Measurements from ENCODE around the gene LOXL1. TPM values are rescaled to one million over a fixed set of nuclear protein-coding genes. Genes with fewer than 3 reads are reported as not detected.

The LOXL1 gene
- total and polyA plus RNA-seq, 2 of the 4 experiments (the other 2 are of a cell fraction) = 148 to 332 TPM

DNA sequence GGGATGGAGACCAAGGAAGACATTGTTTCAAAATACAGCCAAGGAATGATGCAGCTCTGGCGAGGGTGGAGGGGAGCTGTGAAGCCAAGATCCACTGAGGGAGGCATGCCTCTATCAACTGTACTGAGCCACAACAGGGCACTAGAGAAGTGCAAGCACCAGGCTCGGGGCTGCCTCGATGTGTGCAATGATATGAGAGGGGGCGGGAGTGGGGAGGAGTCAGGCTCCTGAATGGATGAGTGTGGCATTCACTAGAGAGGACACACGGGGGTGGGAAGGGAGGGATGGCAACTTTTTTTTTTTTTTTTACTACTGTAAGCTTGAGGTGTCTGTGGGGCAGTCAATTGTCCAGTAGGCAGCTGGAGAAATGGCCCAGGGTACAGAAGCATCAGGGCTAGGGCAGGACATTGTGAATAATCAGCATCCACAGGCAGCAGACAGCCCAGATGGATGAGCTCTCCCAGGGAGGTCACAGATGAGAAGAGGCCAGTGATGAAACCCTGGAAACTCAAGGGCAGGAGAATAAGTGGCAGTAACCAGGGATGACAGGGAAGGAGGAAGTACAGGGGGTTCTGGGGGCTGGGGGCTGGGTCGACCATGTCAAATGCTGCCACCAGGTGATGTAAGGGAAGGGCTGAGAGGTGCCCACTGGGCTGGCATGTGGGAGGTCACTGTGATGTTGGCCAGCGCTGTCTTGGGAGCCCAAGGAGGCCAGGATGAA, 60.0 kb downstream of the LOXL1 start:
- ChIA-PET POLR2A (ENCODE audit: unreplicated experiment) (no interaction called here), CTCF (interaction anchor here (0.7 kb wide), 1 partner anchor 8 kb away, joined by 3 read pairs; the partner anchor contains the start of gene PML)
- H3K18ac ChIP-seq (ENCODE audit: low read depth, low read length) = no peak overlapping the region
- H4K91ac ChIP-seq (ENCODE audit: insufficient read depth, low read depth, low read length) = no peak overlapping the region
- intact Hi-C loops (cut with micrococcal nuclease) = no loop called here
- H3K56ac ChIP-seq (ENCODE audit: extremely low read depth, insufficient read depth, low read length) = no peak overlapping the region
- 48% methylated on average over 5 of the region's 7 CpGs; no CpG with 5 or more reads in 1 of the 2 experiments for WGBS, 2 experiments (ENCODE audit: extremely low coverage in 2 of 2, insufficient read length in 1 of 2)
- H3K14ac ChIP-seq (replicated peaks; ENCODE audit: low read depth, low read length) = 0 out of 2 replicates have a peak overlapping the region, but pooled peaks have one; percentile 16
- H3K9ac ChIP-seq (ENCODE audit: low read depth, low read length) = no peak overlapping the region
- no peak for ATAC-seq (ENCODE audit: low read depth)
- H3K9me1 ChIP-seq (ENCODE audit: insufficient read depth, low read length) = peaks cover 50% of the 10 kb centered on the region
- no peak for DNase-seq
- H3K9me3 ChIP-seq (ENCODE audit: control insufficient read depth, insufficient read depth, low read length) = no peaks in the 10 kb centered on the region
- H3K27ac ChIP-seq (ENCODE audit: insufficient read depth, low read length) = no peak overlapping the region
- peak overlapping the region; percentile 32 for H2AK9ac ChIP-seq (replicated peaks; ENCODE audit: low read depth, low read length, poor library complexity)
- dilution Hi-C loops (cut with HindIII; ENCODE audit: low sequenced_read_pairs, unreplicated experiment) = no loop called here
- TF ChIP-seq MXI1 (IDR thresholded peaks at IDR 0.05; ENCODE audit: borderline replicate concordance, low read depth, low read length) (no peak), ELK1 (IDR thresholded peaks at IDR 0.05; ENCODE audit: borderline replicate concordance, low read depth, low read length) (no peak), RCOR1 (IDR thresholded peaks at IDR 0.05; ENCODE audit: insufficient replicate concordance, low read length) (no peak), BHLHE40 (IDR thresholded peaks at IDR 0.05; ENCODE audit: low read depth, low read length) (no peak), SMC3 (IDR thresholded peaks at IDR 0.05; ENCODE audit: low read depth, low read length) (no peak), POLR2A (IDR thresholded peaks at IDR 0.05; ENCODE audit: low read depth, low read length) (no peak), RFX5 (IDR thresholded peaks at IDR 0.05; ENCODE audit: low read depth, low read length) (no peak), MAFK (IDR thresholded peaks at IDR 0.05; ENCODE audit: low read depth, low read length) (no peak), MAZ (IDR thresholded peaks at IDR 0.05; ENCODE audit: borderline replicate concordance, low read depth, low read length) (no peak), CEBPB (IDR thresholded peaks at IDR 0.05; ENCODE audit: low read depth, low read length) (no peak), USF2 (IDR thresholded peaks at IDR 0.05; ENCODE audit: low read depth, low read length) (no peak), FOS (IDR thresholded peaks at IDR 0.05; ENCODE audit: low read depth, low read length) (no peak)
- peaks cover 54% of the 10 kb centered on the region for H3K4me1 ChIP-seq (ENCODE audit: control insufficient read depth, insufficient read depth, low read length)
- H2BK15ac ChIP-seq (ENCODE audit: low read depth, low read length) = no peak overlapping the region
- 0 out of 2 replicates have a peak overlapping the region, but pooled peaks have one; percentile 16 for H2BK120ac ChIP-seq (ENCODE audit: low read depth, low read length)
- H3K36me3 ChIP-seq (ENCODE audit: control insufficient read depth, insufficient read depth, low read length) = no peaks in the 10 kb centered on the region
- peak overlapping the region; percentile 43 for H2AK5ac ChIP-seq (ENCODE audit: low read depth, low read length)
- H3K23ac ChIP-seq (ENCODE audit: low read depth, low read length) = no peak overlapping the region
- no peaks in the 10 kb centered on the region for H3K27me3 ChIP-seq (ENCODE audit: control insufficient read depth, insufficient read depth, low read length)
- H4K5ac ChIP-seq (ENCODE audit: low read depth, low read length) = no peak overlapping the region
- H2AFZ ChIP-seq (replicated peaks; ENCODE audit: low read length, poor library complexity) = peak overlapping the region; percentile 47
- BruUV-seq (replicated peaks) = no TSS peak
- H4K20me1 ChIP-seq (ENCODE audit: insufficient read depth, low read length) = no peaks in the 10 kb centered on the region
- no peak overlapping the region for H3K4me3 ChIP-seq (ENCODE audit: insufficient read depth, low read depth, low read length)
- in situ Hi-C loops (cut with MboI; ENCODE audit: low sequenced_read_pairs) = no loop called here
- H2BK20ac ChIP-seq (ENCODE audit: low read depth, low read length) = no peak overlapping the region
- H2BK5ac ChIP-seq (ENCODE audit: low read depth, low read length, poor library complexity, severe bottlenecking) = no peak overlapping the region
- H3K4ac ChIP-seq (ENCODE audit: low read depth, low read length) = peak overlapping the region; percentile 33; the same call in 1 of the 2 replicates
- H4K8ac ChIP-seq (ENCODE audit: low read depth in 2 of 2, low read length in 2 of 2) = no peak overlapping the region
- peaks cover 0 to 39% of the 10 kb centered on the region in 2 experiments; a peak in 3 of 4 replicates for H3K79me1 ChIP-seq (ENCODE audit: low read depth in 1 of 2, low read length in 2 of 2)
- no peak overlapping the region for H3K4me2 ChIP-seq (ENCODE audit: low read depth, low read length)
